ENCODE results near the gene CD22. TPM values are rescaled to one million over a fixed set of nuclear protein-coding genes. Genes with fewer than 3 reads are reported as not detected.

The CD22 gene
- total and polyA plus RNA-seq, 2 donors (not counting 3 experiments of a cell fraction or from before 2014, with no cell fraction given), result not detected

DNA sequence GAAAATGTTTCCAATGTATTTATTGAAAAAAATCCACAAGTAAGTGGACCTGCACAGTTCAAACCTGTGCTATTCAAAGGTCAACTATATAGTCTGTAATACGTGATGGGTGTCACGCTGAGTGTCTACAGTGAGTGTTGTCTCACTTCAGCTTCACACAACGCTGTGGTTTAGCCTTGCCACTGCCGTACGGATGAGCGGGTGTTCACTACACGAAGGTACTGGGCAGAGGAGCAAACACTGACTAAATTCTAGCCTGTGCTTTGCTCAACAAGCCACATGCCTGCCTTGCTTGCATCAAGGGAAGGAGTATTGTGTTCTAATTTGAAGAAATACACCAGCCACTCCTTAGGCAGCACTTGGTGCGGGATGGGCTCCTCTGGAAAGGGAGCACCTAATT is 25.9 kb downstream of the CD22 start:
- DNase-seq (ENCODE audit: low read depth, low spot score) (no peak), FAIRE-seq (no peak)
- Histone ChIP-seq H3K9ac (replicated peaks; ENCODE audit: extremely low read depth, insufficient read depth, low read length) (no peak overlapping the region), H3K36me3 (ENCODE audit: control insufficient read depth in 2 of 2, extremely low read depth in 1 of 2, insufficient read depth in 2 of 2, low read length in 2 of 2) (no peaks in the 10 kb centered on the region), H3K27ac (ENCODE audit: insufficient read depth, low read depth, low read length) (no peak overlapping the region), H4K20me1 (replicated peaks; ENCODE audit: control insufficient read depth, extremely low read depth, insufficient read depth, low read length) (no peaks in the 10 kb centered on the region), H3K9me1 (replicated peaks; ENCODE audit: control insufficient read depth, extremely low read depth, insufficient read depth, low read length) (no peaks in the 10 kb centered on the region), H3K79me2 (ENCODE audit: control insufficient read depth, insufficient read depth, low read length) (no peaks in the 10 kb centered on the region), H2AFZ (ENCODE audit: low read depth, low read length) (no peak overlapping the region), H3K27me3 (ENCODE audit: control insufficient read depth in 2 of 2, insufficient read depth in 2 of 2, low read length in 2 of 2) (no peaks in the 10 kb centered on the region), H3K4me3 (replicated peaks in 1 of 3; ENCODE audit: insufficient read depth in 1 of 3, low read depth in 1 of 3, low read length in 3 of 3) (no peak overlapping the region), H3K9me3 (replicated peaks; ENCODE audit: control insufficient read depth, insufficient read depth, low read length) (no peaks in the 10 kb centered on the region), H3K4me2 (ENCODE audit: insufficient read depth, low read length) (no peak overlapping the region), H3K4me1 (ENCODE audit: control insufficient read depth, extremely low read depth, insufficient read depth, low read length) (no peaks in the 10 kb centered on the region)
- ChIA-PET POLR2A (no interaction called here), CTCF (interaction anchor here (0.7 to 6.9 kb wide), 3 partner anchors 8 to 140 kb away, joined by 3 to 118 read pairs (median 31); no protein-coding TSS in a partner anchor)
- no TSS peak for BruUV-seq (replicated peaks)
- intact Hi-C loops (cut with micrococcal nuclease) (no loop called here), dilution Hi-C loops (cut with MboI; ENCODE audit: extremely low pct_ligation_motif_present, low sequenced_read_pairs) (no loop called here)
- TF ChIP-seq JUN (IDR thresholded peaks at IDR 0.05; ENCODE audit: borderline replicate concordance, insufficient read depth, insufficient read length, low read depth) (no peak), POLR2A (IDR thresholded peaks at IDR 0.05; ENCODE audit: low read depth, low read length) (no peak), EZH2 (IDR thresholded peaks at IDR 0.05; ENCODE audit: borderline replicate concordance, low read depth, low read length, severe bottlenecking) (no peak), MYC (IDR thresholded peaks at IDR 0.05; ENCODE audit: low read depth, low read length) (no peak), MAX (IDR thresholded peaks at IDR 0.05; ENCODE audit: insufficient read depth, insufficient read length) (no peak), POLR2AphosphoS5 (IDR thresholded peaks at IDR 0.05; ENCODE audit: insufficient read depth, low read depth, low read length) (no peak), FOS (IDR thresholded peaks at IDR 0.05; ENCODE audit: borderline replicate concordance, insufficient read depth, low read length) (no peak), GATA2 (IDR thresholded peaks at IDR 0.05; ENCODE audit: insufficient read depth, insufficient read length, low read depth, low read length) (no peak)
- TF ChIP-seq, protein P1, sequence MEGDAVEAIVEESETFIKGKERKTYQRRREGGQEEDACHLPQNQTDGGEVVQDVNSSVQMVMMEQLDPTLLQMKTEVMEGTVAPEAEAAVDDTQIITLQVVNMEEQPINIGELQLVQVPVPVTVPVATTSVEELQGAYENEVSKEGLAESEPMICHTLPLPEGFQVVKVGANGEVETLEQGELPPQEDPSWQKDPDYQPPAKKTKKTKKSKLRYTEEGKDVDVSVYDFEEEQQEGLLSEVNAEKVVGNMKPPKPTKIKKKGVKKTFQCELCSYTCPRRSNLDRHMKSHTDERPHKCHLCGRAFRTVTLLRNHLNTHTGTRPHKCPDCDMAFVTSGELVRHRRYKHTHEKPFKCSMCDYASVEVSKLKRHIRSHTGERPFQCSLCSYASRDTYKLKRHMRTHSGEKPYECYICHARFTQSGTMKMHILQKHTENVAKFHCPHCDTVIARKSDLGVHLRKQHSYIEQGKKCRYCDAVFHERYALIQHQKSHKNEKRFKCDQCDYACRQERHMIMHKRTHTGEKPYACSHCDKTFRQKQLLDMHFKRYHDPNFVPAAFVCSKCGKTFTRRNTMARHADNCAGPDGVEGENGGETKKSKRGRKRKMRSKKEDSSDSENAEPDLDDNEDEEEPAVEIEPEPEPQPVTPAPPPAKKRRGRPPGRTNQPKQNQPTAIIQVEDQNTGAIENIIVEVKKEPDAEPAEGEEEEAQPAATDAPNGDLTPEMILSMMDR (IDR thresholded peaks at IDR 0.05; ENCODE audit: extremely low read depth in 1 of 2, insufficient read depth in 1 of 2, low read depth in 1 of 2, low read length in 2 of 2), result no peak
